GM10248 (cell line): Measurements from ENCODE around the gene ACOXL.

Source experiments
- CTCF ChIA-PET: fragments of 300-600 bp; sonication (Branson Sonifier 250); formaldehyde crosslinking; extraction: SDS; loops from one replicate; lab custom pipeline; 2021; ENCODE audit warnings: antibody characterized with exemption; lab: Yijun Ruan, JAX
- POLR2A ChIA-PET: fragments of 350-650 bp; sonication (Branson Sonifier 250); formaldehyde crosslinking; extraction: SDS; loops from one replicate; lab custom pipeline; 2020; ENCODE audit warnings: antibody characterized with exemption; lab: Yijun Ruan, JAX
- DNase-seq: peaks from one replicate; pipeline ENCODE4 v3.0.0; 2012; ENCODE audit errors: extremely low spot score
- CTCF ChIP-seq: IDR thresholded peaks from 2 replicates; pipeline ENCODE4 v1.5.1; 2012; ENCODE audit warnings: mild to moderate bottlenecking, low read depth; ENCODE audit errors: extremely low read depth, missing control alignments, control extremely low read depth

Gene ACOXL

GRCh38 chr2:110731064-110731463, 1.3 kb upstream of the ACOXL start:
- no peak for DNase-seq
- ChIA-PET POLR2A (no interaction called here), CTCF (interaction anchor here (0.9 to 1.1 kb wide), 3 partner anchors 11 to 24 kb away, joined by 3 to 5 read pairs (median 3); no protein-coding TSS in a partner anchor)
- TF ChIP-seq CTCF = no peak

GRCh38 chr2:110735366-110735765, 3.0 kb downstream of the ACOXL start:
- ChIA-PET CTCF (interaction anchor here (1.3 to 1.6 kb wide), 2 partner anchors 20 to 21 kb away, joined by 3 to 5 read pairs; no protein-coding TSS in a partner anchor), POLR2A (no interaction called here)
- DNase-seq = no peak
- TF ChIP-seq CTCF = no peak

- TF ChIP-seq CTCF = no peak
- no peak for DNase-seq
- ChIA-PET POLR2A (no interaction called here), CTCF (interaction anchor here (1.1 kb wide), 1 partner anchor 11 kb away, joined by 3 read pairs; no protein-coding TSS in a partner anchor)
Observed at GRCh38 chr2:110737783-110738182, 5.4 kb downstream of the ACOXL start.

GRCh38 chr2:110740747-110741349, 8.5 kb downstream of the ACOXL start:
- CTCF ChIA-PET = interaction anchor here (0.9 to 1.4 kb wide), 2 partner anchors 14 to 23 kb away, joined by 3 to 6 read pairs; no protein-coding TSS in a partner anchor
- no peak for DNase-seq
- no peak for TF ChIP-seq CTCF
- POLR2A ChIA-PET = no interaction called here

- TF ChIP-seq CTCF = no peak
- no peak for DNase-seq
- ChIA-PET CTCF (interaction anchor here (1.1 kb wide), 1 partner anchor 11 kb away, joined by 3 read pairs; no protein-coding TSS in a partner anchor), POLR2A (no interaction called here)
Observed at GRCh38 chr2:110741491-110741980, 9.2 kb downstream of the ACOXL start.

GRCh38 chr2:110742412-110742811, 10.0 kb downstream of the ACOXL start:
- TF ChIP-seq CTCF = no peak
- POLR2A ChIA-PET = no interaction called here
- DNase-seq = no peak
- CTCF ChIA-PET = interaction anchor here (1.1 to 1.3 kb wide), 2 partner anchors 12 to 13 kb away, joined by 3 to 5 read pairs; no protein-coding TSS in a partner anchor
